HG02870 (cell line): Measurements from ENCODE around the gene MUTYH.
A peak's percentile ranks its signal among the peaks of the same experiment; 100 is the strongest.

Experiments
- ATAC-seq: cut with Tn5 transposase; IDR thresholded peaks from one replicate; pipeline ENCODE4 v1.9.1; 2021; ENCODE audit warnings: mild to moderate bottlenecking, moderate library complexity; ENCODE audit not compliant: unreplicated experiment

The MUTYH gene

GRCh38 chr1:45351508-45351907 is 11.3 kb upstream of the MUTYH start:
- no peak for ATAC-seq

- no peak for ATAC-seq
Observed at GRCh38 chr1:45348966-45349677, 8.9 kb upstream of the MUTYH start.

GRCh38 chr1:45348609-45348965 is 8.3 kb upstream of the MUTYH start:
- no peak for ATAC-seq

GRCh38 chr1:45348020-45348419 is 7.8 kb upstream of the MUTYH start:
- ATAC-seq, result no peak

- no peak for ATAC-seq
Observed at GRCh38 chr1:45346473-45346872, 6.2 kb upstream of the MUTYH start.

GRCh38 chr1:45345014-45345413 is 4.8 kb upstream of the MUTYH start:
- no peak for ATAC-seq

- no peak for ATAC-seq
Observed at GRCh38 chr1:45344499-45344898, 4.3 kb upstream of the MUTYH start.

- ATAC-seq, result no peak
Observed at GRCh38 chr1:45340816-45341466, 701 bp upstream of the MUTYH start.

GRCh38 chr1:45337630-45338325 is 2.5 kb downstream of the MUTYH start:
- no peak for ATAC-seq

- no peak for ATAC-seq
Observed at GRCh38 chr1:45335855-45336324, 4.3 kb downstream of the MUTYH start.

- ATAC-seq, result no peak
Observed at GRCh38 chr1:45334308-45335245, 5.7 kb downstream of the MUTYH start.

GRCh38 chr1:45332346-45332720 is 7.9 kb downstream of the MUTYH start:
- ATAC-seq, result no peak

GRCh38 chr1:45331436-45332345 is 8.5 kb downstream of the MUTYH start:
- no peak for ATAC-seq

GRCh38 chr1:45329445-45329844 is 10.8 kb downstream of the MUTYH start:
- no peak for ATAC-seq

GRCh38 chr1:45328680-45329079 is 11.6 kb downstream of the MUTYH start:
- no peak for ATAC-seq

GRCh38 chr1:45327644-45328515 is 12.4 kb downstream of the MUTYH start:
- ATAC-seq, result no peak

- peak; percentile 51 for ATAC-seq
Observed at GRCh38 chr1:45326627-45327623, 13.3 kb downstream of the MUTYH start, which contains the start of gene HPDL. Gene HPDL (plus strand): TSS chr1:45326895. CDS start chr1:45327149, 254 bp downstream.
